ENCODE data around the gene NPPA.

DNA sequence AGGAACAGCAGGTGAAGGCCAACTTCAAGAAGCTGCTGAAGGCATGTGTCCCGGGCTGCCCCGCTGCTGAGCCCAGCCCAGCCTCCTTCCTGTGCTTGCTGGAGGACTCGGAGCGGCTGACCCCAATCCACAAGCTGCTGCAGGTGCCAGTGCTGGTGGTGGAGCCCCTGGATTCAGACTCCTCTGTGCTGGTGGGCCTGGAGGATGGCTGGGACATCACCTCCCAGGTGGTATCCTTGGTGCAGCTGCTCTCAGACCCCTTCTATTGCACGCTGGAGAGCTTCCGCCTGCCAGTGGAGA lies 31.3 kb upstream of the NPPA start:
- TF ChIP-seq ZNF274 (IDR thresholded peaks at IDR 0.05; ENCODE audit: low read depth, low read length) (no peak), SUZ12 (IDR thresholded peaks at IDR 0.05; ENCODE audit: extremely low read depth, insufficient read depth, insufficient read length) (no peak), YY1 (IDR thresholded peaks at IDR 0.05; ENCODE audit: insufficient read depth, insufficient read length) (no peak)

All from NT2/D1 (cell line).